Duodenal mucosa (tissue), 2 donors: ENCODE measurements around the gene HRAS.

Experiments used
- H3K27ac ChIP-seq: one replicate; pipeline ENCODE4 v1.7.0; 2013; ENCODE audit warnings: low read depth, low read length
- H3K27me3 ChIP-seq, 2 donors: one replicate each; pipeline ENCODE4 v1.7.0; 2013; ENCODE audit warnings: low read length in 2 of 2, control low read depth in 1 of 2; ENCODE audit not compliant: insufficient read depth in 2 of 2, control insufficient read depth in 1 of 2
- H3K36me3 ChIP-seq, 2 donors: one replicate each; pipeline ENCODE4 v1.7.0; 2013; ENCODE audit warnings: low read length in 2 of 2, control low read depth in 1 of 2; ENCODE audit not compliant: insufficient read depth in 2 of 2, control insufficient read depth in 1 of 2
- H3K4me1 ChIP-seq, 2 donors: one replicate each; pipeline ENCODE4 v1.7.0; 2013; ENCODE audit warnings: low read length in 2 of 2, control low read depth in 1 of 2; ENCODE audit not compliant: insufficient read depth in 2 of 2, control insufficient read depth in 1 of 2
- H3K4me3 ChIP-seq, 2 donors: one replicate each; pipeline ENCODE4 v1.7.0; 2013; ENCODE audit warnings: low read length in 2 of 2, low read depth in 1 of 2
- H3K9ac ChIP-seq, 2 donors: one replicate each; pipeline ENCODE4 v1.7.0; 2013; ENCODE audit warnings: low read length in 2 of 2, low read depth in 1 of 2
- H3K9me3 ChIP-seq, 2 donors: one replicate each; pipeline ENCODE4 v1.7.0; 2013; ENCODE audit warnings: low read length in 2 of 2, control low read depth in 1 of 2; ENCODE audit not compliant: control insufficient read depth in 1 of 2

The HRAS gene

GRCh38 chr11:559712-560304 lies 24.4 kb upstream of the HRAS start:
- Histone ChIP-seq H3K4me1 (peaks cover 21 to 28% of the 10 kb centered on the region in 2 donors), H3K9ac (peak overlapping the region; percentile 77), H3K27me3 (peaks cover 0 to 11% of the 10 kb centered on the region in 2 donors), H3K4me3 (peak overlapping the region; percentile 53 to 71), H3K9me3 (no peaks in the 10 kb centered on the region), H3K36me3 (peaks cover 4 to 24% of the 10 kb centered on the region in 2 donors), H3K27ac (peak overlapping the region; percentile 92)

DNA sequence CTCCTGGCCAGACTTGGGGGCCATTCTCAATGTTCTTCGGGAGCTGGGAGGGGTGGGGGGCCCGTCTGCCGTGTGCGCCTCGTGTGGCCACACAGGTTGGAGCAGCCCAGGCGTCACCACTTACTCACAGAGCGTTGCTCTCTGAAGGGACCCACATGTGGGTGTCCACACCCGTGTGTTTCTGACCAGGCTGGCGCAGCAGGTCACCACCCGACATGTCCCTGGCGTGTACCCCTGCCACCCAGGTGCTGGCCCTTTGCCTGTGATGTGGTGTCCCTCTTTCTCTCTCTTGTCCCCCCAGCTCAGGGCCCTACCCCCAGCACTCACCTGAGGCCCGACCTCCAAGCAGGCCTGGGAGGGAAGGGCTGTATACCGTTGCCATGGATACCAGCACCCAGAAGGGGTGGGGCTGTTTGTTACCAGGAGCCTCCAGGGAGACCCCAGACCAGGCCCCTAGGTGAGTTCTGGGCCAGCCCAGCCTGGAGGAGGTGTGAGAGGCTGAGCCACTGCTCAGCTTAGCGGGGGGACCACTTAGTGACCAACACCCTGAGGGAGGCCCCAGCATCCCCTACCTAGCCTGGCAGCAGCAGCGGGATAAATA lies 23.7 kb upstream of the HRAS start:
- no peak overlapping the region for H3K27ac ChIP-seq
- peaks cover 21 to 35% of the 10 kb centered on the region in 2 donors for H3K4me1 ChIP-seq
- peaks cover 0 to 11% of the 10 kb centered on the region in 2 donors for H3K27me3 ChIP-seq
- no peak overlapping the region for H3K4me3 ChIP-seq
- no peaks in the 10 kb centered on the region for H3K9me3 ChIP-seq
- peaks cover 4 to 21% of the 10 kb centered on the region in 2 donors for H3K36me3 ChIP-seq
- peak overlapping the region in 1 of 2 donors; percentile 29 for H3K9ac ChIP-seq

GRCh38 chr11:558503-558902 lies 23.1 kb upstream of the HRAS start:
- Histone ChIP-seq H3K9me3 (no peaks in the 10 kb centered on the region), H3K4me1 (peaks cover 21 to 36% of the 10 kb centered on the region in 2 donors), H3K36me3 (peaks cover 0 to 14% of the 10 kb centered on the region in 2 donors), H3K4me3 (no peak overlapping the region), H3K27me3 (peaks cover 3 to 11% of the 10 kb centered on the region in 2 donors), H3K9ac (no peak overlapping the region), H3K27ac (no peak overlapping the region)

- Histone ChIP-seq H3K36me3 (peaks cover 0 to 5% of the 10 kb centered on the region in 2 donors), H3K27me3 (peaks cover 7 to 11% of the 10 kb centered on the region in 2 donors), H3K4me1 (peaks cover 21 to 32% of the 10 kb centered on the region in 2 donors)
Measured at GRCh38 chr11:557328-558132, 22.2 kb upstream of the HRAS start.

GRCh38 chr11:556662-557256 lies 21.4 kb upstream of the HRAS start:
- no peak overlapping the region for H3K4me3 ChIP-seq
- H3K27ac ChIP-seq: no peak overlapping the region
- peaks cover 14 to 25% of the 10 kb centered on the region in 2 donors for H3K4me1 ChIP-seq
- peaks cover 7 to 11% of the 10 kb centered on the region in 2 donors for H3K27me3 ChIP-seq
- no peaks in the 10 kb centered on the region for H3K9me3 ChIP-seq
- H3K36me3 ChIP-seq: no peaks in the 10 kb centered on the region
- H3K9ac ChIP-seq: no peak overlapping the region

More at GRCh38 chr11:557328-558132, 22.2 kb upstream of the HRAS start:
- H3K9ac ChIP-seq: no peak overlapping the region
- H3K4me3 ChIP-seq: no peak overlapping the region
- H3K9me3 ChIP-seq: no peaks in the 10 kb centered on the region
- no peak overlapping the region for H3K27ac ChIP-seq

DNA sequence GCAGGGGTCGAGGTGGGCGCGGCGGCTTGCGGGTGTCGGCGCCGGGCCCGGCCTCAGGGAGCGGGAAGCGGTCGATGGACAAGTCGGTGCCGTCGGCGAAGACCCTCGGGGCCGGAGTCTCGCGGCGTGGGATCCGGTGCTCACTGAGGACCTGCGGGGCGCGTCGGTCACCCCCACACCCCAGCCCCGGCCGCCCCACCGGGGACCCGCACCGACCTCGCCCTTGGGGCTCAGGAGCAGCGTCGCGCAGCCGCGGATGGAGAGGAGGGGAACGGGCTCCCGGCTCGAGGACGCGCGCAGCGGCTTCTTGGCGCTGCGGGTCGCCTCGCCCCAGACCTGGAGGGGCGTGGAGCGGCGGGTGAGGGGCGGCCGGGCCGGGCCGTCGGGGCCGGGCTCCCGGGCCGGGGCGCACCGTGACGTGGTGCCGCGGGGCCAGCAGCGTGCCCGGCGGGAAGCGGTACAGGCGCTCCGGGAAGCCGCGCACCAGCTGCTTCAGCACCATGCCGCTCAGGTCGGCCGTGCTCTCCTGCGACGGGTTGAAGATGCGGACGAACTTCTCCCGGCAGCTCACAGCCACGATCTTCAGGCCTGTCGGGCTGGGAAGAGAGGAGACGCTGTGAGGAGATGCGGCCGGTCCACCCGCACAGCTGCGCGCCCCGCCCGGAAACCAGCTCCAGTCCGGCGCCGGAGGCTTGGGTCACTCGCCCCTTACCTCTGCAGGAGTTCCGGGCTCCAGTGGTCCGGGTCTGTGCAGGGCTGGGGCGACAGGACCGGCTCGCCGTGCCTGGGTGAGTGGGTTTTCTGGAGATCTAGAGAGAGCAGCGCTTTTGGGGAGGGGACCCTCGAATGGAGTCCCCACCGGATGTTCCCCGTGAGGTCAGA lies 20.6 kb upstream of the HRAS start:
- Histone ChIP-seq H3K4me1 (peaks cover 12 to 21% of the 10 kb centered on the region in 2 donors), H3K36me3 (no peaks in the 10 kb centered on the region), H3K9me3 (no peaks in the 10 kb centered on the region), H3K27ac (no peak overlapping the region), H3K4me3 (no peak overlapping the region), H3K27me3 (peaks cover 7 to 11% of the 10 kb centered on the region in 2 donors), H3K9ac (no peak overlapping the region)

DNA sequence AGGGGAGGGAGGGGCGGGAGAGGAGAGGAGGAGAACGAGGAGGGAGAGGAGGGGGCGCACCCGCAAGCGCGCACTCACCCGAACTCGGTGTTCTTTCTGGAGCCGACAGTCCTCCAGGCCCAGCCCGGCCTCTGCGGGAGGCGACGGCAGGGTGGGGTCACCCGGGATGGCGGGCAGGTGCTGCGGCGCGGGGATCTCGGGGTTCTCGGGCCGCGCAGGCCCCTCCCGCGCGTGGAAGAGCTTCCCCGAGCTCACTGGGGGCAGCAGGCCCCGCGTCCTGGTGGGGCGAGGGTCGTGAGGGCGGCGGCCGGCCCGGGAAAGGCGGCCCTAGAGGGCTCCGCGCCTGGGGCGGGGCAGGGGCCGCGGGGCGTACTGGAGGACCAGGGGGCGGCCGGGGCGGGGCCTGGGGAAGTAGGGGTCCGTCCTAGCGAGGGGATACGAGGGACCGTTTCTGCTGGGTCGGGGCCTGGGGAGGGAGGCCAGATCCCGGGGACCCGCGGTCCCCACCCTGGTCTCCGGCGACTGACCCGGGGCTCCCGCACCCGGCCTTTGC lies 19.9 kb upstream of the HRAS start:
- Histone ChIP-seq H3K36me3 (no peaks in the 10 kb centered on the region), H3K4me1 (peaks cover 12 to 21% of the 10 kb centered on the region in 2 donors), H3K9ac (no peak overlapping the region), H3K27ac (no peak overlapping the region), H3K9me3 (no peaks in the 10 kb centered on the region), H3K27me3 (peaks cover 7 to 11% of the 10 kb centered on the region in 2 donors), H3K4me3 (no peak overlapping the region)

DNA sequence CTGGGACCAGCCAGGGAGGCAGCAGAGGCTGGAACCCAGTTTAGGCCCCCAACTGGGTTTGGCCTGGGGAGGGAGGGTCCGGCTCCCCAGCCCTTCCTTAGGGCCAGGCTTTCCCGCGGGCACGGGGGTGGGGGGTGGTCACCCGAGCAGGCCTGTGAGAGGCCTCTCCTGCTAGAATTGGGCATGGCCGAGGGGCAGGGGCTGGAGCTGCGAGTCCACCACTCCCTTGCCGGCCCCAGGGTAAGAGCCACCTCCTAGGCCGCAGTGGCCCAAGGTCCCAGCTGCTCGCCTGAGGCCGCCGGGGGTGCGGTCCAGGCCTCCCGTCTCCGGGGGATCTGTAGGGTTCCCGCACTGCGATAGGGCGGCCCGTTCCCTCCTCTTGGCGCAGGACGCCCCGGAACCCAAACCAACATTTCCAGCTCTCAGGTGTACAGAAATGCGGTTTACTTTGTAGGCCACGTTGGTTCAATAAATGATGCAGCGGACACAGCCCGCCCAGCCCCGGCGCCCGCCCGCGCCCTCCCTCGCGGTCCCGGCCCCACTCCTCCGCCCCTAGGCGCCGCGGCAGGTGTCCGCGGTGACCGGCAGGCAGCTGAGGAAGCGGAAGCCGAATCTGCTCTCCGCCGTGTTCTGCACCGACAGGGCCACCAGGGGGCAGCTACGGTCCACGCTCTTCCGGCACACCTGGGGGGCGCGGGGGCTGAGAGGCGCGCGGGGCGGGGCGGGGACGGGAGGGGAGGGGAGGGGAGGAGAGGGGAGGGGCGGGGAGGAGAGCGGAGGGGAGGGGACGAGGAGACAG lies 19.3 kb upstream of the HRAS start:
- peaks cover 7 to 11% of the 10 kb centered on the region in 2 donors for H3K27me3 ChIP-seq
- H3K4me3 ChIP-seq: peak overlapping the region; percentile 40 to 43
- peaks cover 5 to 14% of the 10 kb centered on the region in 2 donors for H3K4me1 ChIP-seq
- no peak overlapping the region for H3K27ac ChIP-seq
- no peaks in the 10 kb centered on the region for H3K36me3 ChIP-seq
- H3K9me3 ChIP-seq: no peaks in the 10 kb centered on the region
- H3K9ac ChIP-seq: peak overlapping the region in 1 of 2 donors; percentile 18

GRCh38 chr11:553988-554340 lies 18.6 kb upstream of the HRAS start:
- Histone ChIP-seq H3K4me1 (peaks cover 0 to 8% of the 10 kb centered on the region in 2 donors), H3K27me3 (peaks cover 7 to 11% of the 10 kb centered on the region in 2 donors), H3K4me3 (no peak overlapping the region), H3K27ac (no peak overlapping the region), H3K9ac (peak overlapping the region in 1 of 2 donors; percentile 18), H3K9me3 (no peaks in the 10 kb centered on the region), H3K36me3 (no peaks in the 10 kb centered on the region)
